Fibroblast of gingiva (primary cell): ENCODE data around the gene DOCK2.
A peak's percentile ranks its signal among the peaks of the same experiment; 100 is the strongest.

ENCODE experiments used
- DNase-seq: peaks from one replicate; pipeline ENCODE4 v3.0.0-alpha.2; 2011; ENCODE audit warnings: low read depth

The DOCK2 gene

DNA sequence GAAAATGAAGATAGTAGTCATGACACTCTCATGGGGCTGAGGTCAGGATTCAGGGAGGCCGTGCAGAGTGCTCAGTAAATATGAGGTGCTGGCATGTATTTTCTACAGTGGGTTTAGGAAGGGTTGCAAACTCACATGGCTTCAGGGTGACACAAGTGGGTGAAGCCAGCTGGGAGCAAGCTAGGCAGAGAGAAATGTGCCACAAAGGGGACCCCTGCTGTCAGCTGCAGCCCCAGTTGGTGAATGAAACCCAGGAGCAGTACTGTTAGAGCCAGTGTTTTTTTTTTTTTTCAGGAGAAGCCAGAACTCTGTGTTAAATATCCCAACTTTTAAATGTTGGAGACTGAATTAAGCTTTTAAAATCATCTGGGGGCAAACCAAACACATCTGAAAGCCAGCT is 267.9 kb downstream of the DOCK2 start:
- no peak for DNase-seq

DNA sequence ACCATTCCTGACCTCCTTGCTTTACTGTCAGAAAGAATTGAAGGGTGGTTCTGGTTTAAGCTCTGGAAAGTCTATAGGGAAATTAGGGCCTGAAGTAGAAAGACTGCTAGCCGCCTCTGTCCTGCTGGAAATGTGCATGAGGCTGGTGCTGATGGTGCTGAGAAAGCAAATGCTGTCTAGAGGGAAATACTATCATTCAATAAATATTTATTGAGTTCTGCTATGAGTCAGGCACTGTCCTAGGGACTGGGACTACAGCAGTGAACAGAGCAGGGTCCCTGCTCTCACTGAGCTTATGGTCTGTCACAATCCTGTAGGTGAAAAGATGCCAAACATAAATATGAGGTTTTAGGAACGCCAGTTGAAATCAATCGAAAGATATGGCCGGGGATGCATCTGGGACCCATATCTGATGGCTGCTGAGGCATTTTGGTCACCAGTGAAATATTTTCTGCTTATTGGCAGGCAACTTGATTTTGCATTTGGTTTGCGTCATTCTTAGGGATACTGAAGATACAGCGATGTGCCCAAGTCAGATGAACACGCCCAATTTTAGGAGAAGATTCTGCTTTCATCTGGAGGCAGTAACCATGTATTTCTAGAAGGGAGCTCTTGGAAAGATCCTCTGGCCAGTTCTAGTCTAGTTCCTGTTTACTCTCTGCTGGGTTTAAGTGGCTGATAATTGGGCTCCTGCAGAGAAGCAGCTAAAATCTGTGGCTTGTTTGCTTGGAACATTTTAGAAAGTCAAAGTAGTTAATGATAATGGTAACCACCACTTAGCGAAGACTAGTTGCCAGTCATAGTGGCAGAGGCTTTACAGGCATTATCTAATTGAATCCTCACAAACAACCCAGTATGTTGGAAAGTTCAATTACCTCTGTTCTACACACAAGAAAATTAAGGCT is 269.9 kb downstream of the DOCK2 start:
- DNase-seq: peak; percentile 60

DNA sequence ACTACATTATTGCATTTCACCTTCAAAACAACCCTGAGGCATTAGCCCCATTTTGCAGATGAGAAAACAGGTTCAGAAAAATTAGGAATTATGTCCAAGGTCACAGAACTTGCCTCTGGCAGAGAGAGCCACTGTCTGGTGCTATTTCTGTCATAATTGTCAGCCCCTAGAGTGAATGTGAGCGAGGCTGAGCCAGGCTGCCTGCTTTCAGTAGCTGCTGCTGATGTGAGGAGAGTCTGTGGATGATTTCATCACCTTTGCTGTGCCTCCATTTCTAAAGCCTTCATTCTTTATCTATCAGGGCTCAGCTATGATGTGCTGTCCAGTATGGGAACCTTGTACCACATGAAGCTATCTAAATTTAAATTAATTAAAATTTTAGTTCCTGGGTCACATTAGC is 271.8 kb downstream of the DOCK2 start:
- no peak for DNase-seq

DNA sequence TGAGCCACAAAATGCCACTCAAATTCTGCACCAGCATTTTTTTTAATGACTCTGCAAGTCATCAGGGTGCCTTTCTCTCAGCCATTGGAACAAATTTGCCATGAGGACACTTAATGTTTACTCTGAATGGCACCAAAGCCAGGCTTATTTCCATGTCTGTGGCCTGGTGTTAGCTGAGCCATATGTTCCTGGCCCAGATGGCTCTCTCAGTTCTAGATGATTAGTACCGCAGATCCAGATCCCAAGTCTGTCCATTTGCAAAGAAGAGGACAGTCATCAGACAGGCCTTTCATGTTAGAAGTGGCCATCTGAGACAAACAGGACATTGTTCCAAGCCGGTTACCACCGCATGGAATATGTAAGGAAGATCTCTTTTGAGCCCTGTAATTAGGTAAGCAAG is 272.9 kb downstream of the DOCK2 start:
- DNase-seq: no peak

DNA sequence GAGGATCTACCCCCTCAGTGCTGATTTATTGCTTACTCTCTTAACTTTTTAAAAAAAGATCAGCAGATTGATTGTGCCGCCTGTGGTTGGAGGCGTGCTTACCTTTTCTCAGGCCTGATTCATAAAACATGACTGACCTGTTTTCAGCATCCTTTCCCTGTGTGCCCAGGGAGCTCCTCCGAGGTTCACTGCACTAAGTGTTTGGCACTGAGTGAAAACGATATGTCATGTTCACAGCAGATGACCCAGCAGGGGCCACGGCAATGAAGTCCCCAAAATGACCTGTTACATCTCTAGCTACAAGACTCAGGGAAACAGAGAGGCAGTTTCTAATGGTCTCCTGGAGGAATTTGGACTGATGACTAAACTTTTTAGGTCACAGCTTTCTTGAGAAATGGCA is 273.3 kb downstream of the DOCK2 start:
- no peak for DNase-seq

DNA sequence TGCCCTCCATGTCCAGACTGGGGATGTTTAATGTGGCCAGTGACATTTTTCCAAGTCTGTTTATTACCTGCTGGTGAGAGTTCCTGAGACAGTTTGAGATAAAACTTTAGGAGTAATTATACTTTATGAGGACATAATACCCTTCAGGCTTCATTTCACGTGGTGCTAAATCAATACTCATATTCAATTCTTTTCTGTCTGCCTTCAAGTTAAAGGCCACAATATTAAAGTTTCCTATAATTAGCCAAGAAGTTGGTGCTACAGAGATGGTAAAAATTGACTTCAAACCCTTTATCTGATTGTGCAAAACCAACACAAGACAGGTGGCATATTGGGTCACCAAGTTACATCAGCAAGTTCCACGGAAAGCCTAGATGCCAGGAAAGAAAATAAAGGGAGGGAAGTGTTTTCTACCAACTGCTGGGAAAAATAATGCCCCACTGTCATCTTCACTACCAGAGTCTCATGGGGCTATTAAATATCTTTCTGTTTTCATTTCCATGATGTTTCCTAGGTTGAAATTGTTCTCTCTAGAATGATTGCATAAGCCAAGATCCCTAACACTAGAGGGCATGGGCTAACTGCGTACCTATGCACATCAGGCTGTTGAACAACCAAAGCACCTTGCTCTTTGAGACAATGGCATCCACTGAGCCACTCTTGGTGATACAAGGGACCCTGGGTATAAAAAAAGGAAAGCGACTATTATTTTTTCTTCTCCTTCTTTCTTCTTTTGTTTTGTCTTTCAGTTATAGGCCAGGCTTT is 274.6 kb downstream of the DOCK2 start:
- no peak for DNase-seq

DNA sequence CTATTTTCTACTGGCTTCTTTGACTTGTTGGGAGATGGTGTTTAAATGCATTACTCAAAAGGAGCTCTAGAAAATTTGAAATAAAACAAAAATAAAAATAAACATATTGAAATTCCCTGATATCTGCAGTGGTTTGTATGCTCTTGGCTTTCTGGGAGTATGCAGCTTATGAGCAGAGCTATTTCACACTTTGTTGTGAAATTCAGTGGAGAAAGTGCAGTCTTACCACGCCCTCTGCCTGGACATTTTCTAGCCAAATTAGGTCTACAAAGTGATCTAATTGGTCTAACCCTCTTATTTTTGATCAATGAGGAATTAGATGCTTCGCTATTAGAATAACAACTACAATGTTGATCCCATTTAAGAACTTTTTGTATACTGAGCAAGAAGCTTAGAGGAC is 276.4 kb downstream of the DOCK2 start:
- no peak for DNase-seq

DNA sequence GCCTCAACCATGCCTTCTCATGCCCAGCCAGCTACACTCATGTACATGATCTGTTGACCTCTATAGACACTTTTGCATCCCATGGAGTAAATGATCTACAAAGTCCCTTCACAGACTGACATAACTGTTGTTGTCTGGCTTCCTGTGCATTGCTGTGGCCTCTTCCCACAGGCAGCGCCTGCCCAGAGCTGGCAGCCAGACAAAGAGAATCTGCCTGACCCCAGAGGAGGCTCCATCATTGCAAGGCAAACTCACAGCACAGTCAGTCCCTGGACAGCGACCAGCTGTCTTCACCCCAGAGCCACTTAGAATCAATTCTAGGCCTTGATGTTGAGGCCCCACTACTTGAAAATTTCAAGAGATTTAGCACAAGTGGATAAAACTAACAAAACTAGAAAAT is 277.7 kb downstream of the DOCK2 start:
- DNase-seq: peak; percentile 65

DNA sequence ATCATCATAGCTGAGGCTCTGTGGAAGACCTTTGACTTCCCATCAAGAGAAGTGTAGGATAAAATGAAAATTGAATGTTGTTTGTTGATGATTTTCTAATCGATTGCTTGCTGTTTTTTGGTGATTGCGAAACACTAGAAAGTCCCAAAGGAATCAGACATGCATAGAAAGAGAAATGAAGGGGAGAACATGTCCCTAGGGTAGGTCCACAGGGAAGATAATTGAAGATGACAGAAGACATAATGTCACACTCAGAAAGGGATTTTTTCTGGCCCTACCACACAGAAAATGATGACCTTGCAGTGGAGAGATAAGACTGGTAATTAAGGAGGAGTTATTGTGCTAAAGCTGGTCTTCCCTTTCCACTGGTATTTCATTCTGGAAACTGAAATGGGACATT is 280.4 kb downstream of the DOCK2 start:
- DNase-seq: no peak

DNA sequence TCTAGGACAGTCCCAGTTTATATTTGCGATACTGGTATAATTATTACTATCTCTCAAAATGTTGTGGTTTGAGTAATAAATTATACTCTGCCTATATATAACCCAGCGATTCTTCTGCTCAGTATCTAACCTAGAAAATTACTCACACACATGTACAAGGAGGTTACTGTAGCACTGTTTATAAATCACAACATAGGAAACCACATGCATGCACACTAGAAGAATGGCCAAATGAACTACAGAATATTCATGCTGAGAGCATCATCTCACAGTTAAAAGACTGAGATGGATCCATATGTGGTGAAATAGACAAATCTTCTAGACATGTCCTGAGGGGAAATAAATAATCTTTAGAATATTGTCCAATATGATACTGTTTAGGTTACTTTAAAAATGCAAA is 281.2 kb downstream of the DOCK2 start:
- no peak for DNase-seq

DNA sequence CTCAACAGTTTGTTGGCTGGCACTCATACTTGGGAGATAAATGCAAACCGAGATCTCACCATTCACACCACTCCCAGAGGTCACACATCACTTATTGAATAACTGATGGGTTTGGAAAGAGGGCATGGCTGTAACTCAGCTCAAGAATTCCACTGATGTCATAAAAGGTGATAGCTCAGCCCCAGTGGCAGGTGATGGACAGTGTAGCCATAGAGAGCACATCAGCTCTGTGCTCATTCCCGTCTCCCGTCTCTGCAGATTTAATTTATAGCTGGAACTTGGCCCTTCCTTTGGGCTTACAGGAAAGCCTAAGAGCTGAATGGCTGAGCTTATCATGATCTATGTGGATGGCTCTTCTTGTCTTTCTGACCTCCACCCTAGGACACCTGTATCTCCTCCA is 283.4 kb downstream of the DOCK2 start:
- DNase-seq: no peak

DNA sequence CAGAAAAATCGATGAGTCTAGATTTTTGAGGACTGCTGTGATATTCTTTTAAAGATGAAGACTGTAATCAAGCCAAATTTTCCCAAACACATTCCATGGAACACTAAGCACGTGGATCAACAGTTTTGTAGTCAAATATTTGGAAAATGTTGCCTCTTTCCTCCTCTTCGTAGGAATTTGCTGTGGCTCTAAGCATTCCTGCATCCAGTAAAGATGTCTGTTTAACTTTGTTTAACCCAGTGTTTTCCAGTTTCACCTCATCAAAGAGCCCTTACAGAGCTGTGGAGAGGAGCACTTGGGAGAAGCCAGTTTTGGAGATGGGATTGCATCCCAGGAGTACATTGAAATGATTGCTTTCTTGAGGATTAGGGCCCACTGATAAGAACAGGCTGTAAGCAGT is 284.3 kb downstream of the DOCK2 start:
- DNase-seq: no peak

DNA sequence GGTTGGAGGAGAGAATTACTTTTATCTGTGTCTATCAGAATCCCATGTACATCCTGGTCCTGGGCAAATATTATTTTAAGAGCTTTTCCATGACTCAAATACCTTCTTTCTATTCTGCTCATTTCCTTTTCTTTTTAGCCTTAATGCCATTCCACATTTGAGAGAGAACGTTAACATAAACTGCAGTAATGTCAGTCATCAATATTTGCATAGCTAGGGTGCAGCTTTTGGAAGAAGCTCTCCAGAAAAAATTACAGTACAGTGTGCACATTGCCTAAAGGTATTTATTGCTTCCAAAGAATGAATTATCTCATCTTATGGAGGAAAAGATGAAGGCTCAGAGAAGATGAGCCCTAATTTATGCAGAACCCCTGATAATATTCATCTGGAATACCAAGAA is 284.9 kb downstream of the DOCK2 start:
- DNase-seq: no peak

DNA sequence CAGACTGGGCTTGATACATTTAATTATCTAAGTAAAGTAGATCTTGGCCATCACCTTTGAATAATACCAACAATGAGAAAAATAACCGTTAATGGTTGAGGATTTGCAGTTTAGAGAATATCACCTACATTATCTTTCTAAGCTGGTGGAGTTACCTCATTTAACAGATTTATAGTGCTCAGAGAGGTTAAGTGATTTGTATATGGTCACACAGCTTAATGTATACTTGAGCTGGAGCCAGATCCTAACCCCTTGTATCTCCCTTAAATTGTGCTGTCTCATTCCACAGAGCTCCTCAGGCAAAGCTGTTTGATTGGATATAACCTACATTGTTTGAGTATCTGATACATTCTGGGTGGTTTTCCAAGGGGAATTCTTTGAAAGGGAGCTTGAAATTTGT is 285.4 kb downstream of the DOCK2 start:
- DNase-seq: no peak

DNA sequence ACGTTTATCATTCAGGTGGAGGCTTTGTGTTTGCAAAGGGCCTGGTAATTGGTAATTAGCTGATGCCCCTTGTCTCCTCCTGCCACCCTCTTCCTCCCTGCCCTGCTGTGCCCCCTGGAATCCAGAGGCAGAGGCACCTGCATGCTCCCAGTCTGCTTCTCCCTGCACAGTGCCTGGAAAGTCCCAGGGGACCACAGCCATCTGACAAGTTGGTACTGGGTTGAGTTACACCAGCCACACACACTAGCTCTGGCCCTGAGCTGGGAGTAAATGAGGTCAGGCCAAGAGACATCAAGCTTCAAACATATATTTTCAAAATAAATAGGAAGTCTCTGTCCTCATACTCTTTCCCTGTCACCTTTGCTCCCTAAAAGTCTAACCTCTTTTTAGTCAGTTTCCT is 286.9 kb downstream of the DOCK2 start:
- DNase-seq: no peak

DNA sequence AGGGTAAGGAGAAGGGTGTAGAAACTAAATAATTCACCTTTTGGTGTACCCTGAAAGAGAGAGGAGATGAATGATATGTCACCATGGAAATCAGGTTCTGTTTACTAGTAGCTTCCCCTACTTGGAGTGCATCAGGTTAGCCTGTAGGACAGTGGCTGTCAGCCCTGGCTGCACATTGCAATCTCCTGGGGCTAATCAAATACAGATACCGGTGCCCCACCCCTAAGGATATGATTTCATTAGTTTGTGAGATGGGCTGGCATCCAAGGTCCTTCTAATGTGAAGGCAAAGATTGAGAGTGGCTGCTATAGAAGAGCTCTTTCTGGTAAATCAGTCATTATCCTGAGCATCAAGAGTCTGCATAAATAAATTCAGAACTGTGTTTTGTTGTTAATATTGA is 296.1 kb downstream of the DOCK2 start:
- no peak for DNase-seq

DNA sequence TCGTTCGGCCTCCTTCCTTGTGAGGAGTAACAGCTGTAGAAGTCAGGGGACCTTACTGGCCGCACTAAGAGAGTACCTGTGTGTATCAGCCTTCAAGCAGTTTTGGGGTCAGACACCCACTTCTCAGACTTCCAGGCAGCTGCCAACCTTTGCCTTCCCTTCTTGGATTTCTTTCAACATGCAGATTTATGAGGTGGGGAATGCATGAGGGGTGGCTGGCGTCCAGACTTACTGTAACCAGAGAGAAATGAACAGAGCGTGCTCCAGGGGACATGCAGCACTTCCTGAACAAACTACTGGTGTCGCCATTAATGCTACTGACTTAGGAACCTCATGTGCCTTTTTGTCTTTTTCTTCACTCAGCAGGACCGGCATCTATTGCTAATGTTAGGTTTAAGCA is 296.5 kb downstream of the DOCK2 start:
- no peak for DNase-seq

DNA sequence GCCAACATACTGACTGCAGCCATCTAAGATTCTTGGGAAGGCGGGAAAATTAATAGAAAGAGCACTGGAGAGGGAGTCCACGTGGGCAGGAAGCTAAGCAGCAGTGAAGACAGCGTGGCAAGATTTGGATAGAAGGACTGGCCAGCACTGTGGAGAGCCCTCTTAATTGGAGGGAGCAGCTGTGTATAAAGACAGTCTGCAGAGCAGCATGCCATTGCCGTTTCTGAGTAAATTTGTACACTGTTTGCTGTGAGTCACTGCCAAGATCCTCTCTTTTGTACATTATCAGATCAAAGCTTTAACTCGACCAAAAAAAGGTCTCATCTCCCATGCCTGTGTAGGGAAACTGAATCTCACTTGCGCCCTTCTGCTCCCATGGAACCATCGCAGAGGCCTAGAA is 297.9 kb downstream of the DOCK2 start:
- peak; percentile 6 for DNase-seq

DNA sequence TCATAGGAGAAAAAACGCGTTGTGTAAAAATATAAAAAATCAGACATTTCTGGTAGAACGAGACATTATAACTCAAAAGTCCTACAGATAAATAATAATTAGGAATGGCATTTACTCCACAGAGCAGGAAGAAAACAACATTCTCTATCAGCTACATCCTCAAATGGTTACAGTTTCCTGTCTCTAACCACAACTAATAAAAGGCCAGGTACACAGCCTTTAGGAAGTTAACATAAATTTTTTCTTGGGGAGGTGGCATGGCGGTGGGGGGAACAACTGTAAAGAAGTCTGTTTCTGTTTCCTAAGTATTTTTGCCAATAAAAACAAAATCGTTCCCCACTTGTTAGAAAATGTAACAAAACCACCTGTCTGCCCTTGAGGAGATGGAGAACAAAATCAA is 298.7 kb downstream of the DOCK2 start:
- no peak for DNase-seq

DNA sequence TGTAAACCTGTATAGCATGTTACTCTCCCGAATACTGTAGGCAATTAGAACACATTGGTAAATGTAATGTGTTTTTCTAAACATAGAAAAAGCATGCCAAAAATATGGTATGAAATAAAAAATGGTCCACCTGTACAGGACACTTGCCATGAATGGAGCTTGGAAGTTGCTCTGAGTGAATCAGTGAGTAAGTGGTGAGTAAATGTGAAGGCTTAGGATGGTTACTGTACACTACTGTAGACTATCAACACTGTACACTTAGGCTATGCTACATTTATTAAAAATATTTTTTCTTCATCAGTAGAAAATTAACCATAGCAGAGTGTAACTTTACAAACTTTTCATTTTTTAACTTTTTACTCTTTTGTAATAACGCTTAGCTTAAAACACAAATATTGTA is 301.4 kb downstream of the DOCK2 start:
- DNase-seq: no peak

DNA sequence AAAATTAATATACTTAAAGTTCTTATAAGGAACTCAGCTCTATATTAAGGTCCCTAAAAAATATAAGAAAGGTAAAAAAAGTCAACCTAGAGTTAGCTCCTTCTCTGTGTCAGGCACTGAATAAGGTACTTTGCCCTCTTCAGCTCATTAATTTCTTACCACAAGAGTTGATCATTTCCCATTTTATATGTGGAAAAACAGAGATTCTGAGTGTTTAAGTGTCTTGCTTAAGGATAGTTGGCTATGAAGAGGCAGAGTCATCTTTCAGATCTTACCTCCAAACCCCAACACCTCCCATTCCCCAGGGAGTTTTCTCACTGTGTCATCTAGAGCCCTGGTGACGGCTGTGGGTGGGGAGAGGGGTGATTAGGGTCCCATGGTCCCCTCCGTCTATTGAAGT is 302.7 kb downstream of the DOCK2 start:
- DNase-seq: no peak

DNA sequence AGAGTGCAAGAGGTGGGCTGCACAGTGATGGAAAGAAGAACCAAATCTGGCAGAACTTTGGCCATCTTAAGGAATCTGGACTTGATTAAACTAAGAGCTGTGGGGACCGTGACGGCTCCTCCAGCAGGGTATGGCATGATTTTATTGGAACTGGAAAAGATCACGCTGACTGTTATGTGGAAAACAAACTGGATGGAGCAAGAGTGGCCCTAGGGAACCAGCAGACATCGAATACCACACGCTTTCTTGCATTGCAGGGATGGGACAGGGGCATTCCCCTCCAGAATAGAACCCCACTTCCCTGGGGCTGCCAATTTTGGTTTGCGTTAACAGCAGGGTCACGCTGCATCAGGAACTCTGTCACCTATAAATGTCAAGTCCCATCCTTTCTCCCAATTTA is 304.5 kb downstream of the DOCK2 start:
- DNase-seq: peak; percentile 72

DNA sequence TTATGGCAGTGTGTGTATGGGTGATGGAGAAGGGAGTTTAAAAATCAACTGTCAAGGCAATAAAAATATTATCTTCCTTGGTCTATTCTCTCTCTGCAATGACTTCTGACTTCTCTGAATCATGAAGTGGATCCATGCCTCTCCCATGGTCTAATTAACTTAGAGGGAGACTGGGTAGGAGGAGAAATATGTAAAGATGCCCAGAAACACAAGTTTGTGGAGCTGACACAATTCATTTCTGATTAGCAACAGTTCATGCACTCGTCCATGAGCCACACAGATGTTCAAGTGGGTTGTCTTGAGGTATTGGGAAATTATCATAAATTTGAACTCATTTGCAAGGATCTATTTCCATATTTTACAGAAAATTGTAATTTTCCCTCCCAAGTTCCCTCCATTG is 305.1 kb downstream of the DOCK2 start:
- peak; percentile 57 for DNase-seq

DNA sequence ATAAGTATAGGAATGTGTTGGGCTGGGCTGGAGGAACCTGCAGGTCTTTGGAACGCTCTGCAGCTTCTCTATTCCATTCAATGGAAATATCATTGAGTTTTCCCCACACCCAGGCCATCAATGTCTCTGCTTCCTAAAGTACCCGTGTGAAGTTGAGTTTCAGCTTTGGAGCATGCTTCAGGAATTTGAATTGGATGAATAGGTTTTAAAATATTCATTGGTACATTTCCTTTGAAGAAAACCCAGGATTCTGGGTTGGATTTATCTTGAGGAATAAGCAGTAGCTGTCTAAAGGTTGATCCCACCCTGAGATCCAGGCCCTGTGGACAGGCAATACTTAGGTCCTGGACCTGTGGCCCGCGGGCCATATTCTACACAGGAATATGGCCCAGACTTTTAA is 306.0 kb downstream of the DOCK2 start:
- no peak for DNase-seq
